ENCODE measurements around the gene GSPT2. TPM values are rescaled to one million over a fixed set of nuclear protein-coding genes. Genes with fewer than 3 reads are reported as not detected.
"Not testable (repeated sequence)": the region's sequence is repeated elsewhere in the genome, so short reads cannot be mapped to it uniquely, and the experiment has no call there.

The GSPT2 gene
- 10.2 and 11.0 TPM in 2 replicates for total RNA-seq
- polyA plus RNA-seq (2012): 7.0 TPM

DNA sequence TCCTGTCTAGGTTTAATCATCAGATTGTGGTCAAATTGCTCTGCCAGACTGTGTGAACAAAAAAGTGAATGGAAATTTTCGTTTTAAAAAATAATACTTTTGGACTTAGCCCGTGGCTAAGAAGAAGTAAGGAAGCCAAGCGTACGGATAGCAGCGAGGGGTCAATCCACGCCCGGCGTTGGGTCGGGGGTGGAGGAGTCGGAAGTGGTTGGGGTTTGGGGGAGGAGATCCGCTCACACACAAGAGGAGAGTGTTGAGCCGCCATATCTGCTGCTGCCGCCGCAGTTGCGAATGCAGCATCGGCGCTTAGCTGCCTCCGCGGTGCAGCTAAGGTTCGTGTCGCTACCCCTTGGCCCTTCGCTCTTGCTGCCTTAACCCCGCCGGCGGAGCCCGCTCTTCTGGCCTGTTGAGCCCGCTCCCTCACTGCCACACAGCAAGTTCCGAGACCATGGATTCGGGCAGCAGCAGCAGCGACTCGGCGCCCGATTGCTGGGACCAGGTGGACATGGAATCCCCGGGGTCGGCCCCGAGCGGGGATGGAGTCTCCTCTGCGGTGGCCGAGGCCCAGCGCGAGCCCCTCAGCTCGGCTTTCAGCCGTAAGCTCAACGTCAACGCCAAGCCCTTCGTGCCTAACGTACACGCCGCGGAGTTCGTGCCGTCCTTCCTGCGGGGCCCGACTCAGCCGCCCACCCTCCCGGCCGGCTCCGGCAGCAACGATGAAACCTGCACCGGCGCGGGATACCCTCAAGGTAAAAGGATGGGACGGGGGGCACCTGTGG, at the start of gene GSPT2:
TSS of gene GSPT2 (plus strand) at position 264 of the 779 bp plus-strand sequence. CDS start at position 449, 185 bp downstream.
- DNase-seq (ENCODE audit: low read depth): peak; percentile 77

DNA sequence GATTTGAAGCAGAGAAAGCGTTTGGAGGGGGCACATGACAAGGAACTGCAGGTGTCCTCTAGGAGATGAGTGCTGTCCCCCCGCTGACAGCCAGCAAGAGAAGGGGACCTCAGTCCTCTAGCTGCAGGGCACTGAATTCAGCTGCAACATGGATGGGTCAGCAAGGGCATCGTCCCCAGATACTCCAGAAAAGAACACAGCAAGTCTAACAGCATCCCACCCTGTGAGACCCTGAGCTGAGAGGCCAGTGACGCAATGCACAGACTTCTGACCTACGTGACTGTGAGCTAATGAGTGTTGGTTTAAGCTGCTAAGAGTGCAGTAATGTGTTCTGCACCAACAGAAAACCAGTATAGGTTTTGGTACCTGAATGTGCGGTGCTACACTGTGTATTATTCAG, 49.0 kb upstream of the GSPT2 start:
- DNase-seq (ENCODE audit: low read depth): no peak

DNA sequence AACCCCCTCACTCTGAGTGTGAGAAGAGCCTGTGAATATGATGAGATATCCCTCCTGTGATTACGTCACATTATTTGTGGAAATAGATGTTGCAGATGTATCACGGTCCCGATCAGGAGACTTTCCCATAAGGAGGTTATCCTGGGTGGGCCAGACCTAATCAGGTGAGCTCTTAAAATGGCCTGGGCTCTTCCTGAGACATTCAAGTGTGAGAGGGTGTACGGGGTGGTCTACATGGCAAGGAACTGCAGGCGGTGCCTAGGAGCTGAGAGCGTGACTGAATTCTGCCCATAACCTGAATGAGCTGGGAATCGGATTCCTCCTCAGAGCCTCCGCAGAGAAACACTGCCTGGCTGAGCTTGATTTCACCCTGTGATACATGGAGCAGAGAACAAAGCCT, 45.8 kb upstream of the GSPT2 start:
- DNase-seq (ENCODE audit: low read depth): no peak

DNA sequence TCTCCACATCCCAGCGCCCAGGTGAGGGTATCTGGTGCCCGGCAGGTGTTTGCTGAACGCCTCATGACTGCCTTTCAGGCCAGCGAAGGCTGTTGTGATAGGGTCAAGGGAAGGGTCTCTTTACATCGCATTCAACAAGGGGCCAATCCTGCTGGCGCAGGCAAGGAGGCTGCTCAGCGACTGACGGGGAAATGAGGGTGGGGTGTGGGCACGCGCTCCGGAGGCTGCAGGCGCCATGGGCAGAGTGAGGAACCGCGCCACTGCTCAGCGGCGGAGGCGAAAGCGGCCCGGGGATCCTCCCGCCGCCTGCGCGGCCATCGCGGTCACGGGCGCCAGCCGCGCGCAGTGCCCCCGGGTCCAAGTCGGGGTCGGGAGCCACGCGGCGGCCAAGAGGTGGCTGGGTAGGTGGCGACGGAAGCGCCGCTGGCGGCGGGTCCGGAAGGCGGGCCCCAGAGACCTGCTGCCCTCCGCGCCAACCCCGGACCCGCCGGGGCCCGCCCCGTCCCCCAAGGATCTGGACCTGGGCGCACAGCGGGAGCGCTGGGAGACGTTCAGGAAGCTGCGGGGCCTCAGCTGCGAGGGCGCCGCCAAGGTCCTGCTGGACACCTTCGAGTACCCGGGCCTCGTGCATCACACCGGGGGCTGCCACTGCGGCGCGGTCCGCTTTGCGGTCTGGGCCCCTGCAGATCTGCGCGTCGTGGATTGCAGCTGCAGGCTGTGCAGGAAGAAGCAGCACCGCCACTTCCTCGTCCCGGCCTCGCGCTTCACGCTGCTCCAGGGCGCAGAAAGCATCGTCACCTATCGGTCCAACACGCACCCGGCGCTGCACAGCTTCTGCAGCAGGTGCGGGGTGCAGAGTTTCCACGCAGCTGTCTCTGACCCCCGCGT, 32.7 kb upstream of the GSPT2 start, which contains the start of gene CENPVL1:
TSS of gene CENPVL1 (plus strand) at position 236 of the 888 bp plus-strand sequence. CDS start at position 236, 0 bp downstream.
- DNase-seq (ENCODE audit: low read depth): not testable (repeated sequence)

DNA sequence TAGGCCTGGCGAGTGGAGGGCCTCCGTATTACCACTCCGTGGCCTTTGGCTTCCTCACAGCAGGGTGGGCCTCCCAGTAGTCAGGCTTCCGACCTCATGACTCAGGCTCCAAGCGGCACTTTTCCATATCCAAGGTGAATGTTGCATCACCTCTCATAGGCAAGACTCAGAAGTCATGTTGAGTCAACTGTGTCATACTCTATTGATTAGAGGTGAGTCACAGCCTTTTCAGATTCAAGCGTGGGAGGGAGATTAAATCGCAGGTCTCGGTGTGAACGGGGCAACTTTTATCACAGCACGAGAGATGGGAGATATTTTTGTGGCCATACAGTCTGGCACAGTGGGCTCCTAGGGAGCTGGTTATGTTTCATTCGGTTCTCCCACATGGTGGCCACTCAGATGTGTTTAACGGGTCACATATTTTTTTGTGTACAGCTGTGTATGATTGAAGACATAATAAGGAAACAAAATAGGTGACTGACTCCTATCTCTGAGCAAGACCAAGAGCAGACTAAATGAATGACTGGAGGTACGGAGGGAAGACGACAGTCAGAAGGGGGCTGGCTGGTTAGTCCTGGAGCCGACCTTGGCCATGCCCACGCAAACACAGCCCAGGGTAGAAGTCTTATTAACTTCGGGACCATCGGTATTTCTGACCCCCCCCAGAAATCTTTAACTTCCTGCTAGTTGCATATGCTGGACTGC, 30.1 kb upstream of the GSPT2 start:
- not testable (repeated sequence) for DNase-seq (ENCODE audit: low read depth)

DNA sequence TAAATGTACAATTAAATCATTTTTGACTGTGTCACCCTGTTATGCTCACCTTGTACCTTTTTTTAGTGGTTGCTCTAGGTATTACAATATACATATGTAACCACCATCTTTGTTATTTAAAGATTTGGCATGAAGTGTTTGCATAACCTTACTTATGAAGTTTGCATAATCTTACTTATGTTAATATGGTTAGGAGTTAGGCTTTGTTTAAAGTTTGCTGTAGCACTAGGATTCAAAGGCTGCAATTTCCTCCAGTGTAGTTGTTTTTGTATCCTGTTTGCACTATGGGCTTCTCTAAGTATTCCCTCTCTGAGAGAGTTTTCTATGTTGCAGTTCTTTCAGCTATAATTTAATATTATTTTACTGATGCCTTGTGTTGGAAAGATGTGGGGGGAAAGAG, 15.0 kb upstream of the GSPT2 start:
- no peak for DNase-seq (ENCODE audit: low read depth)

DNA sequence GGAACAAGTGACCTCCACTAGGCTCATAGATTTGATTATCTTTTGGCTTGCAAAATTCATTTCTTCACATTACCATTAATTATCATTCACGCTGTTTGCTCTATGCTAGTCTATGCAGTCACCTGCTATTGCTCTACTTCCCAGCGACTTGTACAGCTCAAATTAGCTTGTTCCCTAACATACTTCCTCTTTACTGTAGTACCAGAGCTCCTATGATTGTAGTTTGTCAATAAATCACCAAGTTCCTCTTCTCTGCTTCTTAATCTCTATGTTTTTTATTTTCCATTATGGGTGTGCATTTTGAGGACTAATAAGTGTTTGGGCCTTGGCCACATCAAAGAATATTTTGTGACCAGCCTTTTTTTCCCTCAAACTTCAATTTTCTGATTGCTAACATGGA, 6.2 kb upstream of the GSPT2 start:
- DNase-seq (ENCODE audit: low read depth): no peak

DNA sequence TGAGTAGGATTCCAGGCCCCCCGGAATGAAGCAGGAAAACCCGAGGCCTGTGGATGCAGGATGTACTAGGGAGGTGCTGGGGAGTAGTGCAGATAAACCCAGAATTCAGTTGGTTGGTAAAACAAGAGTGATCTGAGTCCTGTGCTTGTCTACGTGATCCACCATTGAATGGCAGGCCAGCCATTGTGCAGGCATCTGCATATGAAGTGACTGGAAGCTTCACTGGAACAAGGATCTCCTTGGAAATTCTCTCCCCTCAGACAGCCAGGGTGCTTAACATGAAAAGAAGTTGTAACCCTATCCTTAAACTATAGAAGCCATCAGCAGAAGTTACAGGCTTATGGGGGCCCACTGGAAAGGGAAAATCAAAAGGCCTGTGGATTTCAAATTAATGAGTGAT, 656 bp upstream of the GSPT2 start:
- DNase-seq (ENCODE audit: low read depth): no peak

DNA sequence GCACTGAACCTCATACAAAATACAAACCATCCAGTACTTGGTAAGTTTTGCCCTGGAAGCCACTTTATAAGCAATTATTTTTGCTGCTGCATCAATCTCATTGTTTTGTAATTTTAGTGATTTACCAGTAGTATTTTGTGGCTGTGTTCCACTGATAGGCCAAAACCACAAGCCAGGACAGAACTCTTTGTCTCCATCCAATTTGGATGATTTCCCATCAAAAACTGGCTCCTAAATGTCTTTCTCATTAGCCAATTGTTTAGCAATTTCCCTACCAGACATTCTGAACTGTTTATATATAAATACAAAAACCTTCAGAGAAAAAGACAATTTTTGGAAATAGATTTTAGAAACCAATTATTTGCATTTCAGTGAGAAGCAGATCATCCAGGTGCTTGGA, 4.4 kb downstream of the GSPT2 start:
- no peak for DNase-seq (ENCODE audit: low read depth)

DNA sequence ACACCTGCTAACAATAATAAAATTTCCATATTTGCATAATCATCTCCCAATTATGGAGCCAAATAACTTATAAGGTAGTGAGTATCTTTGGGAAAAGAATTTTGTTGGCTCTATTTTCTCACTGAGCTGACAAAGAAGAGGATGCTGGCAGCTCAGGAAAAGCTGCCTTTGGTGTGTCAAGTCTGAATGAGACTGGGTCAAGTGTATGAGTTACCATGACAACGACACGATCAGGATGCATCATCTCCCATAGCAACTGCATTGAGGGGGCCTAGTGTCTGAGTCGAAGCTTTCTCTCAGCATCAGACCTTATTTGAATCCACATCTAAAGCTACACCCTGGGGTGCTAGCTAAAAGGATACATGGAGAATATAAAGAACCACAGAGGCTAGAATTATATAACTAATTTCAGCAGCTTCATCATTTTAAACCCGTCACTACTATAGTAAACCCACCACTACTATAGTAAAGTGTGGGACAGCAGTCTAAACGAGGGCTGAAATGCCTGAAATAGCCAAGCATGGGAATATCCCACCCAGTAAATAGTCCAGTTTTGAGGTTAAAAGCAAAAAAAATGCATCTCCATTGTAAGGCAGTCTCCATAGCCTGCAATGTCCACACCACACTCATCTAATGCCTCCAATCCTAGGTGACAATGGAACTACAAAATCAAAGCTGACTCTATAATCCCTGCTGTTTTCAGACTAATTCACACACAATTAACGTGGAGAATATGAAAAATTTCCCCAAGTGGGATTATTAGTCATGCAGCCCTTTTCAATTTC, 16.0 kb downstream of the GSPT2 start:
- DNase-seq (ENCODE audit: low read depth): no peak

DNA sequence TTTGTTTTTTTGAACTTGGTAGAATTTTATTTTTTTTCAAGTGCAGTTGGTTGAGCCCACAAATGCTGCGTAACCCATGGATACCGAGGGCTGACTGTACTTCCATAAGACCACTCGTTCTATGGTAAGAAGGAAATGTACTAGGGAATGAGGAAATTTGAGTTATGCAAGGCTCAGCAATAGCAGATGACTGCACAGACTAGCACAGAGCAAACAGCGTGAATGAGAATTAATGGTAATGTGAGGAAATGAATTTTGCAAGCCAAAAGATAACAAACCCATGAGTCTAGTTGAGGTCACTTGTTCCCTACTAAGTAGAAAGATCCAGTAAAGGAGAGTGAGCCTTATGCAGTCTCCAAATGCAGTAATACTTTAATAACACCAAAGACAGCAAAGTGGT, 17.4 kb downstream of the GSPT2 start:
- DNase-seq (ENCODE audit: low read depth): no peak

DNA sequence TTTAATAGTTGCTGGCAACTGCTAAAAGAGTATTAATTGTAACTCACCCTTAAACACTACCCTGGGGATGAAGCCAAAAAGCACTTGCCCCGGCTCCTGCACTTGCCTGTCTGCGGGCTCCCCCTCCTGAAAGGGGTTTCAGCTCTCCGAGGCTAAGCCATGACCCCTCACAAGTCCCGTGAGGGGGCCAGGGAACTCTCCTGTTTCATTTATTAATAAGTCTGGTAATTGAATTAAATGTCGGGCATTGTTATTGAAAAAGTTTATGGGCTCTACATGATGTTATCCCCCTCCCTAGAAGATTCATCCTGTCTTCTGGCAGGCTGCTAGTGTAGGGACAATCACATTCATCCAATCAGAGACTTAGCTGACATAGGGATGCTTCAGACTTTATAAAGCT, 23.3 kb downstream of the GSPT2 start:
- no peak for DNase-seq (ENCODE audit: low read depth)

DNA sequence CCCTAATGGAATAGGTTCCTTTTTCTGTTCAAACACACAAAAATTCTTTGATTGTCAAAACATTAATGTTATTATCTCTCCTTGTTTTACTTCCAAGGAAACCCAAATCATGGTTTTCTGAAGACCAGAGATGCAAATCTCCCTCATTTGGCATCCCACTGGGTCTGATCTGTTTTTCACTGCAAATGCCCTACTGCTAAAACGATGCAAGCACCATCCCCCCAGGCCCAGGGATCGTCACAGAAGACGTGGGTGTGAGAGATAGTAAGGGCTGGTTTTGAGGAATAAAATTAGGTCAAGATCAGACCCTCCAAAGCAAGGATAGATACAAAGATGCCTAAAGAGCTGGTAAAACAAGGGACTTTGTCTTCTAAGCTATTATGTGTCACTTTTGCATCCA, 33.6 kb downstream of the GSPT2 start:
- no peak for DNase-seq (ENCODE audit: low read depth)

DNA sequence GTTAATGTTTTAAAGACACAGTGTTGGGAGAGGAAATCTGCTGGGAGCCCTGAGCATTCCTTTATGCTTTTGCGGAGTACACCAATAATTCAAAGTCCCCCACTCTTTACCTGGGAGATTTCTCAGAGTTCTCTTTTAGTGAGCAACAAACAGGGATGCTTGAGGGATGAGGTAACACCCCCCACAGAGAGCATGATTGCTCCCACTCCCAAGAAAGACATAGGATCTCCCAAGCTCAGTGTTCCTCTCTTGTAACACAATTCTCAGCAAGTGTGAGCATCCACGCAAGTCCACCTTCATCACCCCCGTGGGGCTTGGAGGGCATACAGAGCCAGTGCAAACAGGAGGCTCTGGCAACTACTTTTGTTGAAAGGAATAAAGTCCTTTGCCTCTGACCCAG, 36.1 kb downstream of the GSPT2 start:
- no peak for DNase-seq (ENCODE audit: low read depth)

DNA sequence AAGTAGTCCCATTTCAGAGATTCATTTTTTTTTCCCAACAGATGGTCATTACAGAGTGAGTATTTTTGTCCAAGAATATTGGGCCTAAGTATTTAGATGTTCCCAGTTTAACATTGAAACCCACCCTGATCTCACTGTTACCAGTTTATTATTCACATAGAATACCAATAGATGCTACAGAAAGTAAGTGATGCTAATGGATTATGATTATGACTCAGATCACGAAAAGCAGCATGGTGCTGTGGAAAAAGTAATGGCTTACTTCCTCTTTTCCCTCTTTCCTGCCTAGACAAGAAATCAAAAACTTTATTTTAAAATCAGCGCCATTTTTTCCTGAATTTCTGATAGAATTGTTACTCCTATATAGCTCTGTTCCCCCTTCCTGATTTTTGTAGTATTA, 51.9 kb downstream of the GSPT2 start:
- no peak for DNase-seq (ENCODE audit: low read depth)

Other genes starting within 250 kb of the GSPT2 start
- gene NUDT11, start 246.8 kb upstream of the GSPT2 start, total RNA-seq: 7.0 and 10.6 TPM in 2 replicates
- gene CENPVL3, start 124.5 kb upstream of the GSPT2 start, total RNA-seq: 0.21 and 0.31 TPM in 2 replicates
- gene CENPVL2, start 60.6 kb upstream of the GSPT2 start, total RNA-seq: 0.24 TPM in 1 of 2 replicates, not detected in the other
- 0.24 TPM in 1 of 2 replicates, not detected in the other for gene CENPVL1, start 32.9 kb upstream of the GSPT2 start, total RNA-seq
- 477 and 582 TPM in 2 replicates for gene MAGED1, start 150.2 kb downstream of the GSPT2 start, total RNA-seq